HCT116 (cell line): Measurements from ENCODE around the gene FAM53A. TPM values are rescaled to one million over a fixed set of nuclear protein-coding genes. Genes with fewer than 3 reads are reported as not detected.

Source experiments
- ATAC-seq: fragments of 200-7000 bp; cut with Tn5 transposase; 2 replicates; pipeline ENCODE4 v1.9.1; 2020; ENCODE audit warnings: mild to moderate bottlenecking, moderate library complexity
- BruUV-seq: library from RNA; stranded (reverse); fragments of 400-500 nt; replicated peaks from 2 replicates; lab custom pipeline; 2021; lab: Mats Ljungman, UMichigan
- CTCF ChIA-PET: fragments of 300-600 bp; sonication (Branson Sonifier 250); formaldehyde crosslinking; loops from one replicate; lab custom pipeline; 2021; ENCODE audit warnings: antibody characterized with exemption; lab: Charles Lee
- POLR2A ChIA-PET: fragments of 300-600, 350-600 bp; sonication (Branson Sonifier 250); formaldehyde crosslinking; loops from one replicate; lab custom pipeline; 2021; ENCODE audit warnings: antibody characterized with exemption; lab: Charles Lee
- RAD21 ChIA-PET, 2 experiments: fragments of 300-600 bp; sonication (Branson Sonifier 250); formaldehyde crosslinking; loops; one replicate each; lab custom pipeline; 2023; ENCODE audit warnings: low total read pairs in 2 of 2; ENCODE audit not compliant: uncharacterized antibody in 2 of 2, unreplicated experiment in 2 of 2, low non-redundant PET in 1 of 2; lab: Charles Lee
- DNase-seq: peaks from one replicate; pipeline ENCODE4 v3.0.0-alpha.2; 2010; ENCODE audit warnings: low read depth, low spot score
- H2AFZ ChIP-seq: fragments of 200-600 bp; shearing (Covaris generic), sonication (generic); 2 replicates; pipeline ENCODE4 v1.6.1; 2017; ENCODE audit warnings: low read depth, mixed run types, mixed read lengths, antibody characterized with exemption, low read length; ENCODE audit not compliant: poor library complexity, severe bottlenecking
- H3K27ac ChIP-seq: 2 replicates; pipeline ENCODE4 v1.5.1; 2012; ENCODE audit warnings: low read depth, low read length
- H3K27me3 ChIP-seq: fragments of 200-600 bp; sonication (generic); 2 replicates; pipeline ENCODE4 v1.6.1; 2016; ENCODE audit warnings: mixed run types, low read length, mixed read lengths; ENCODE audit not compliant: insufficient read depth
- H3K36me3 ChIP-seq, 2 experiments: fragments of 200-500 bp in 1 of 2; fragments of 200-600 bp in 1 of 2; sonication (Bioruptor generic) in 1 of 2; sonication (generic) in 1 of 2; 2 replicates each; pipeline versions ENCODE4 v1.5.1 to v1.6.1; 2014 to 2016; ENCODE audit warnings: low read length in 2 of 2, inconsistent platforms in 1 of 2, mixed read lengths in 1 of 2, mixed run types in 1 of 2; ENCODE audit not compliant: insufficient read depth in 2 of 2, control insufficient read depth in 1 of 2
- H3K4me1 ChIP-seq, 2 experiments: fragments of 200-600 bp in 1 of 2; sonication (generic) in 1 of 2; 2 replicates each; pipeline versions ENCODE4 v1.5.1 to v1.6.1; 2012 to 2017; ENCODE audit warnings: low read length in 2 of 2, inconsistent platforms in 1 of 2, mild to moderate bottlenecking in 1 of 2, mixed read lengths in 1 of 2, mixed run types in 1 of 2, moderate library complexity in 1 of 2; ENCODE audit not compliant: insufficient read depth in 2 of 2, control insufficient read depth in 1 of 2
- H3K4me2 ChIP-seq: fragments of 200-600 bp; sonication (generic); 2 replicates; pipeline ENCODE4 v1.6.1; 2017; ENCODE audit warnings: mixed run types, low read length, mixed read lengths
- H3K4me3 ChIP-seq, 2 experiments: fragments of 200-600 bp in 1 of 2; sonication (generic) in 1 of 2; replicated peaks in 1 of 2; 2 replicates each; pipeline ENCODE4 v1.5.1; 2011 to 2016; ENCODE audit warnings: low read length in 2 of 2, control low read depth in 1 of 2, low read depth in 1 of 2, mild to moderate bottlenecking in 1 of 2, mixed read lengths in 1 of 2, mixed run types in 1 of 2
- H3K79me2 ChIP-seq: fragments of 200-600 bp; sonication (generic); 2 replicates; pipeline ENCODE4 v1.6.1; 2017; ENCODE audit warnings: mild to moderate bottlenecking, mixed run types, low read length, moderate library complexity, mixed read lengths; ENCODE audit not compliant: insufficient read depth
- H3K9ac ChIP-seq: fragments of 200-600 bp; sonication (generic); 2 replicates; pipeline ENCODE4 v1.6.1; 2016; ENCODE audit warnings: low read length, mixed read lengths
- H3K9me2 ChIP-seq: fragments of 200-600 bp; sonication (generic), shearing (Covaris generic); 2 replicates; pipeline ENCODE4 v1.6.1; 2017; ENCODE audit warnings: mixed run types, mild to moderate bottlenecking, moderate library complexity; ENCODE audit not compliant: insufficient read depth
- H3K9me3 ChIP-seq, 2 experiments: fragments of 200-500 bp in 1 of 2; fragments of 200-600 bp in 1 of 2; sonication (Bioruptor generic) in 1 of 2; sonication (generic) in 1 of 2; 2 replicates each; pipeline ENCODE4 v1.6.1; 2014 to 2017; ENCODE audit warnings: low read length in 2 of 2, mixed read lengths in 2 of 2, inconsistent platforms in 1 of 2, low read depth in 1 of 2, mild to moderate bottlenecking in 1 of 2, mixed run types in 1 of 2, moderate library complexity in 1 of 2; ENCODE audit not compliant: control insufficient read depth in 1 of 2, insufficient read depth in 1 of 2
- H4K20me1 ChIP-seq: fragments of 200-600 bp; sonication (generic), shearing (Covaris generic); 2 replicates; pipeline ENCODE4 v1.6.1; 2017; ENCODE audit warnings: mixed run types, mild to moderate bottlenecking, moderate library complexity; ENCODE audit not compliant: insufficient read depth
- ATF3 ChIP-seq: IDR thresholded peaks from 2 replicates; pipeline ENCODE4 v1.6.1; 2012
- CBX3 ChIP-seq: IDR thresholded peaks from 2 replicates; pipeline ENCODE4 v1.6.1; 2012; ENCODE audit warnings: low read depth
- CEBPB ChIP-seq: IDR thresholded peaks from 2 replicates; pipeline ENCODE4 v1.6.1; 2012; ENCODE audit warnings: low read depth
- EGR1 ChIP-seq: IDR thresholded peaks from 2 replicates; pipeline ENCODE4 v1.6.1; 2012; ENCODE audit warnings: low read depth
- ELF1 ChIP-seq: IDR thresholded peaks from 2 replicates; pipeline ENCODE4 v1.6.1; 2012; ENCODE audit warnings: low read depth, borderline replicate concordance
- EZH2phosphoT487 ChIP-seq: fragments of 200-600 bp; IDR thresholded peaks from 2 replicates; pipeline ENCODE4 v1.6.1; 2018; ENCODE audit warnings: antibody characterized with exemption, borderline replicate concordance
- FOSL1 ChIP-seq: IDR thresholded peaks from 2 replicates; pipeline ENCODE4 v1.6.1; 2012; ENCODE audit warnings: low read depth
- JUND ChIP-seq: IDR thresholded peaks from 2 replicates; pipeline ENCODE4 v1.6.1; 2012
- MAX ChIP-seq: IDR thresholded peaks from 2 replicates; pipeline ENCODE4 v1.6.1; 2012
- POLR2A ChIP-seq: IDR thresholded peaks from 2 replicates; pipeline ENCODE4 v1.7.0; 2011; ENCODE audit warnings: borderline replicate concordance; ENCODE audit not compliant: insufficient read depth, insufficient read length; ENCODE audit errors: extremely low read depth
- POLR2AphosphoS5 ChIP-seq: IDR thresholded peaks from 2 replicates; pipeline ENCODE4 v1.6.1; 2011; ENCODE audit warnings: mild to moderate bottlenecking, low read depth, low read length, moderate library complexity
- RAD21 ChIP-seq: IDR thresholded peaks from 2 replicates; pipeline ENCODE4 v1.6.1; 2012; ENCODE audit warnings: low read depth, mild to moderate bottlenecking
- REST ChIP-seq: IDR thresholded peaks from 2 replicates; pipeline ENCODE4 v1.6.1; 2012; ENCODE audit warnings: low read depth
- SIN3A ChIP-seq: IDR thresholded peaks from 2 replicates; pipeline ENCODE4 v1.6.1; 2012; ENCODE audit warnings: low read depth
- SRF ChIP-seq: IDR thresholded peaks from 2 replicates; pipeline ENCODE4 v1.6.1; 2012; ENCODE audit warnings: low read depth
- TCF7L2 ChIP-seq: IDR thresholded peaks from 2 replicates; pipeline ENCODE4 v1.7.0; 2011; ENCODE audit warnings: borderline replicate concordance, inconsistent platforms; ENCODE audit not compliant: insufficient read depth, insufficient read length; ENCODE audit errors: extremely low read depth
- YY1 ChIP-seq: IDR thresholded peaks from 2 replicates; pipeline ENCODE4 v1.6.1; 2011; ENCODE audit warnings: low read length, low read depth, moderate library complexity, mild to moderate bottlenecking; ENCODE audit not compliant: insufficient replicate concordance; ENCODE audit errors: extremely low read depth
- ZFX ChIP-seq: fragments of 450-650 bp; IDR thresholded peaks from 2 replicates; pipeline ENCODE4 v1.6.1; 2017
- ZNF274 ChIP-seq: fragments of 200-500 bp; sonication (Bioruptor generic); IDR thresholded peaks from 2 replicates; pipeline ENCODE4 v1.6.1; 2014; ENCODE audit warnings: mild to moderate bottlenecking, low read depth, low read length, inconsistent platforms
- intact Hi-C: fragments of 100-400 bp; cut with micrococcal nuclease; formaldehyde crosslinking; loops from 2 replicates; pipeline ENCODE4 v1.10.0; 2022
- total RNA-seq: library from RNA; stranded (reverse); gene quantifications from one replicate; pipeline ENCODE4 v1.2.1, GENCODE V29; 2021; ENCODE audit not compliant: unreplicated experiment

The FAM53A gene
- total RNA-seq, 1 experiment from 2014 or later = 1.1 TPM

GRCh38 chr4:1591107-1591506 lies 93.0 kb downstream of the FAM53A start:
- ChIA-PET RAD21 (no interaction called here), CTCF (no interaction called here), POLR2A (no interaction called here)
- no peak overlapping the region for H3K4me2 ChIP-seq
- H3K36me3 ChIP-seq = no peaks in the 10 kb centered on the region
- no TSS peak for BruUV-seq
- H3K27me3 ChIP-seq = no peaks in the 10 kb centered on the region
- H4K20me1 ChIP-seq = no peaks in the 10 kb centered on the region
- H3K9me3 ChIP-seq = peaks cover 3 to 11% of the 10 kb centered on the region in 2 experiments; a peak in 2 of 4 replicates
- H3K79me2 ChIP-seq = no peaks in the 10 kb centered on the region
- intact Hi-C loops = no loop called here
- H3K27ac ChIP-seq = no peak overlapping the region
- H2AFZ ChIP-seq = no peak overlapping the region
- no peaks in the 10 kb centered on the region for H3K9me2 ChIP-seq
- H3K4me1 ChIP-seq = no peaks in the 10 kb centered on the region
- TF ChIP-seq CEBPB (no peak), ELF1 (no peak), FOSL1 (no peak), EZH2phosphoT487 (no peak), MAX (no peak), POLR2AphosphoS5 (no peak), JUND (no peak), SIN3A (no peak), CBX3 (no peak), POLR2A (no peak), ZNF274 (no peak), SRF (no peak), EGR1 (no peak)
- H3K9ac ChIP-seq = no peak overlapping the region
- ATAC-seq (no peak), DNase-seq (no peak)
- H3K4me3 ChIP-seq = no peak overlapping the region

GRCh38 chr4:1590244-1590643 lies 93.9 kb downstream of the FAM53A start:
- ATAC-seq = no peak; the same call in 1 of the 2 replicates
- Histone ChIP-seq H3K27ac (no peak overlapping the region), H3K9ac (no peak overlapping the region), H3K9me3 (peaks cover 3 to 11% of the 10 kb centered on the region in 2 experiments; a peak in 2 of 4 replicates), H3K27me3 (no peaks in the 10 kb centered on the region), H2AFZ (no peak overlapping the region), H3K4me3 (no peak overlapping the region), H3K9me2 (no peaks in the 10 kb centered on the region), H4K20me1 (no peaks in the 10 kb centered on the region), H3K4me1 (no peaks in the 10 kb centered on the region), H3K79me2 (no peaks in the 10 kb centered on the region), H3K4me2 (no peak overlapping the region), H3K36me3 (no peaks in the 10 kb centered on the region)
- intact Hi-C loops = no loop called here
- RAD21 ChIA-PET = no interaction called here
- CTCF ChIA-PET = no interaction called here
- BruUV-seq = no TSS peak
- DNase-seq = no peak
- POLR2A ChIA-PET = no interaction called here
- TF ChIP-seq ATF3 (no peak), TCF7L2 (no peak), SIN3A (no peak), YY1 (no peak), REST (no peak), CBX3 (no peak), RAD21 (no peak), POLR2AphosphoS5 (no peak), ZFX (no peak)
